SK-N-SH treated with all-trans-retinoic acid at 6 μM for 48 hours (cell line): ENCODE data around the gene DPM1.

Experiments used
- ARNTL ChIP-seq: fragments of 450-650 bp; formaldehyde crosslinking; IDR thresholded peaks from 2 replicates; pipeline ENCODE4 v1.5.0; 2020; ENCODE audit warnings: low read depth, mild to moderate bottlenecking, moderate library complexity, borderline replicate concordance
- BACH2 ChIP-seq: fragments of 250-450 bp; sonication (Bioruptor Pico); IDR thresholded peaks from 2 replicates; pipeline ENCODE4 v1.9.0; 2021; ENCODE audit warnings: mild to moderate bottlenecking, borderline replicate concordance
- CSDC2 ChIP-seq: fragments of 250-450 bp; sonication (Bioruptor Pico); IDR thresholded peaks from 2 replicates; pipeline ENCODE4 v1.5.0; 2020; ENCODE audit warnings: mild to moderate bottlenecking, moderate library complexity
- ESRRG ChIP-seq: fragments of 250-450 bp; sonication (Bioruptor Pico); IDR thresholded peaks from 2 replicates; pipeline ENCODE4 v1.6.1; 2021; ENCODE audit warnings: mild to moderate bottlenecking
- GLIS3 ChIP-seq: fragments of 250-450 bp; sonication (Bioruptor Pico); IDR thresholded peaks from 2 replicates; pipeline ENCODE4 v1.5.0; 2020; ENCODE audit warnings: mild to moderate bottlenecking, moderate library complexity
- ISL1 ChIP-seq: fragments of 250-450 bp; sonication (Bioruptor Pico); IDR thresholded peaks from 2 replicates; pipeline ENCODE4 v2.1.2; 2022; ENCODE audit warnings: mild to moderate bottlenecking, moderate library complexity
- PPARA ChIP-seq: fragments of 250-450 bp; sonication (Bioruptor Pico); IDR thresholded peaks from 2 replicates; pipeline ENCODE4 v1.5.0; 2020; ENCODE audit warnings: mild to moderate bottlenecking, borderline replicate concordance
- TCF4 ChIP-seq: fragments of 250-450 bp; sonication (Bioruptor Pico); IDR thresholded peaks from 2 replicates; pipeline ENCODE4 v1.8.0; 2021; ENCODE audit warnings: mild to moderate bottlenecking, moderate library complexity, borderline replicate concordance
- ZFP3 ChIP-seq: fragments of 250-450 bp; sonication (Bioruptor Pico); IDR thresholded peaks from 2 replicates; pipeline ENCODE4 v1.5.0; 2020; ENCODE audit warnings: mild to moderate bottlenecking, moderate library complexity
- ZFP30 ChIP-seq: fragments of 450-650 bp; formaldehyde crosslinking; IDR thresholded peaks from 2 replicates; pipeline ENCODE4 v1.5.0; 2022; ENCODE audit warnings: mild to moderate bottlenecking, moderate library complexity
- ZNF565 ChIP-seq: fragments of 450-650 bp; formaldehyde crosslinking; conservative IDR thresholded peaks from 2 replicates; pipeline ENCODE4 v1.5.0; 2020; ENCODE audit warnings: low read depth, mild to moderate bottlenecking, moderate library complexity
- ZNF70 ChIP-seq: fragments of 450-650 bp; formaldehyde crosslinking; IDR thresholded peaks from 2 replicates; pipeline ENCODE4 v1.5.0; 2020; ENCODE audit warnings: mild to moderate bottlenecking, moderate library complexity
- TF ChIP-seq, protein P1 (sequence below): fragments of 250-450 bp; sonication (Bioruptor Pico); IDR thresholded peaks from 2 replicates; pipeline ENCODE4 v1.8.0; 2020; ENCODE audit warnings: mild to moderate bottlenecking, moderate library complexity, borderline replicate concordance
- TF ChIP-seq, protein P2 (sequence below): fragments of 250-450 bp; sonication (Bioruptor Pico); IDR thresholded peaks from 2 replicates; pipeline ENCODE4 v1.8.0; 2021; ENCODE audit warnings: low read depth, mild to moderate bottlenecking, moderate library complexity, borderline replicate concordance

DNA sequence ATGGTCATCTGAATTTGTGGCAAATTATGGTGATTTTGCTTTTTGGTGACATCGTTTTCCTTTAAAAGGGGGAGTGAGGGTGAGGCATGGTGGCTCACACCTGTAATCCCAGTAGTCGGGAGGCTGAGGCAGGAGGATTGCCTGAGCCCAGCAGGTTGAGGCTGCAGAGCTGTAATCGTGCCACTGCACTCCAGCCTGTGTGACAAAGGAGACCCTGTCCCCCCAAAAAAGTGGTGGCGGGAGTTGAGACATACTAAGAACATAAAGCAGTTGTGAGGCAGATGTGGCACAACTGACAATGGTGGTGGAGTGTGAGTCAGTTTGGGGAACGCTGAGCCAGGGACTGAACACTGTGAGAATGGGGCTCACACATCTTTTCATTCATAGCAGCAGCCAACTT, 72.6 kb downstream of the DPM1 start:
- TF ChIP-seq, protein P1, sequence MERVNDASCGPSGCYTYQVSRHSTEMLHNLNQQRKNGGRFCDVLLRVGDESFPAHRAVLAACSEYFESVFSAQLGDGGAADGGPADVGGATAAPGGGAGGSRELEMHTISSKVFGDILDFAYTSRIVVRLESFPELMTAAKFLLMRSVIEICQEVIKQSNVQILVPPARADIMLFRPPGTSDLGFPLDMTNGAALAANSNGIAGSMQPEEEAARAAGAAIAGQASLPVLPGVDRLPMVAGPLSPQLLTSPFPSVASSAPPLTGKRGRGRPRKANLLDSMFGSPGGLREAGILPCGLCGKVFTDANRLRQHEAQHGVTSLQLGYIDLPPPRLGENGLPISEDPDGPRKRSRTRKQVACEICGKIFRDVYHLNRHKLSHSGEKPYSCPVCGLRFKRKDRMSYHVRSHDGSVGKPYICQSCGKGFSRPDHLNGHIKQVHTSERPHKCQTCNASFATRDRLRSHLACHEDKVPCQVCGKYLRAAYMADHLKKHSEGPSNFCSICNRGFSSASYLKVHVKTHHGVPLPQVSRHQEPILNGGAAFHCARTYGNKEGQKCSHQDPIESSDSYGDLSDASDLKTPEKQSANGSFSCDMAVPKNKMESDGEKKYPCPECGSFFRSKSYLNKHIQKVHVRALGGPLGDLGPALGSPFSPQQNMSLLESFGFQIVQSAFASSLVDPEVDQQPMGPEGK (CRISPR knock-in tag) = no peak
- no peak for TF ChIP-seq CSDC2 (CRISPR knock-in tag)
- no peak for TF ChIP-seq ZNF565 (CRISPR knock-in tag)
- TF ChIP-seq ZNF70 (CRISPR knock-in tag) = no peak
- no peak for TF ChIP-seq ISL1 (CRISPR knock-in tag)
- no peak for TF ChIP-seq ARNTL (CRISPR knock-in tag)
- no peak for TF ChIP-seq ZFP3 (CRISPR knock-in tag)
- no peak for TF ChIP-seq PPARA (CRISPR knock-in tag)
- TF ChIP-seq ESRRG (CRISPR knock-in tag) = no peak
- TF ChIP-seq BACH2 (CRISPR knock-in tag) = no peak
- TF ChIP-seq ZFP30 = no peak
- TF ChIP-seq, protein P2, sequence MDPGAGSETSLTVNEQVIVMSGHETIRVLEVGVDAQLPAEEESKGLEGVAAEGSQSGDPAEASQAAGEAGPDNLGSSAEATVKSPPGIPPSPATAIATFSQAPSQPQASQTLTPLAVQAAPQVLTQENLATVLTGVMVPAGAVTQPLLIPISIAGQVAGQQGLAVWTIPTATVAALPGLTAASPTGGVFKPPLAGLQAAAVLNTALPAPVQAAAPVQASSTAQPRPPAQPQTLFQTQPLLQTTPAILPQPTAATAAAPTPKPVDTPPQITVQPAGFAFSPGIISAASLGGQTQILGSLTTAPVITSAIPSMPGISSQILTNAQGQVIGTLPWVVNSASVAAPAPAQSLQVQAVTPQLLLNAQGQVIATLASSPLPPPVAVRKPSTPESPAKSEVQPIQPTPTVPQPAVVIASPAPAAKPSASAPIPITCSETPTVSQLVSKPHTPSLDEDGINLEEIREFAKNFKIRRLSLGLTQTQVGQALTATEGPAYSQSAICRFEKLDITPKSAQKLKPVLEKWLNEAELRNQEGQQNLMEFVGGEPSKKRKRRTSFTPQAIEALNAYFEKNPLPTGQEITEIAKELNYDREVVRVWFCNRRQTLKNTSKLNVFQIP (CRISPR knock-in tag) = no peak
- TF ChIP-seq GLIS3 (CRISPR knock-in tag) = no peak
- TF ChIP-seq TCF4 (CRISPR knock-in tag) = no peak
